ENCODE measurements around the gene PRPF40B.
"Not testable (repeated sequence)": the region's sequence is repeated elsewhere in the genome, so short reads cannot be mapped to it uniquely, and the experiment has no call there.

PRPF40B gene

GRCh38 chr12:49609875-49610154 lies 13.5 kb upstream of the PRPF40B start:
- peak; percentile 47 for DNase-seq

GRCh38 chr12:49610785-49611184 lies 12.6 kb upstream of the PRPF40B start:
- DNase-seq, result not testable (repeated sequence)

GRCh38 chr12:49612210-49612609 lies 11.2 kb upstream of the PRPF40B start:
- no peak for DNase-seq

- DNase-seq, result no peak
Measured at GRCh38 chr12:49615725-49616124, 7.6 kb upstream of the PRPF40B start.

GRCh38 chr12:49616533-49617219 lies 6.7 kb upstream of the PRPF40B start:
- no peak for DNase-seq

- no peak for DNase-seq
Measured at GRCh38 chr12:49618576-49618975, 4.8 kb upstream of the PRPF40B start.

GRCh38 chr12:49619286-49619685 lies 4.1 kb upstream of the PRPF40B start:
- no peak for DNase-seq

GRCh38 chr12:49621651-49622500 lies 1.5 kb upstream of the PRPF40B start:
- no peak for DNase-seq

GRCh38 chr12:49622501-49623141 lies 740 bp upstream of the PRPF40B start:
- peak; percentile 74 for DNase-seq

GRCh38 chr12:49624921-49625577 lies 1.7 kb downstream of the PRPF40B start:
- DNase-seq, result no peak

GRCh38 chr12:49626169-49626835 lies 2.9 kb downstream of the PRPF40B start:
- no peak for DNase-seq

GRCh38 chr12:49626836-49627235 lies 3.5 kb downstream of the PRPF40B start:
- DNase-seq, result no peak

- DNase-seq, result no peak
Measured at GRCh38 chr12:49627752-49628360, 4.5 kb downstream of the PRPF40B start.

- DNase-seq, result no peak
Measured at GRCh38 chr12:49631336-49631907, 8.1 kb downstream of the PRPF40B start.

GRCh38 chr12:49632401-49632800 lies 9.0 kb downstream of the PRPF40B start:
- no peak for DNase-seq

- no peak for DNase-seq
Measured at GRCh38 chr12:49632986-49633702, 9.8 kb downstream of the PRPF40B start.

- DNase-seq, result no peak
Measured at GRCh38 chr12:49633703-49634345, 10.5 kb downstream of the PRPF40B start.

GRCh38 chr12:49635036-49635435 lies 11.7 kb downstream of the PRPF40B start:
- DNase-seq, result no peak

- DNase-seq, result no peak
Measured at GRCh38 chr12:49635656-49636055, 12.3 kb downstream of the PRPF40B start.

GRCh38 chr12:49636574-49636973 lies 13.2 kb downstream of the PRPF40B start:
- no peak for DNase-seq
